ENCODE measurements around the gene GLT1D1. TPM values are rescaled to one million over a fixed set of nuclear protein-coding genes. Genes with fewer than 3 reads are reported as not detected.

GLT1D1 gene
- total RNA-seq, 2 experiments from 2014 or later = 0.32 to 0.49 TPM

DNA sequence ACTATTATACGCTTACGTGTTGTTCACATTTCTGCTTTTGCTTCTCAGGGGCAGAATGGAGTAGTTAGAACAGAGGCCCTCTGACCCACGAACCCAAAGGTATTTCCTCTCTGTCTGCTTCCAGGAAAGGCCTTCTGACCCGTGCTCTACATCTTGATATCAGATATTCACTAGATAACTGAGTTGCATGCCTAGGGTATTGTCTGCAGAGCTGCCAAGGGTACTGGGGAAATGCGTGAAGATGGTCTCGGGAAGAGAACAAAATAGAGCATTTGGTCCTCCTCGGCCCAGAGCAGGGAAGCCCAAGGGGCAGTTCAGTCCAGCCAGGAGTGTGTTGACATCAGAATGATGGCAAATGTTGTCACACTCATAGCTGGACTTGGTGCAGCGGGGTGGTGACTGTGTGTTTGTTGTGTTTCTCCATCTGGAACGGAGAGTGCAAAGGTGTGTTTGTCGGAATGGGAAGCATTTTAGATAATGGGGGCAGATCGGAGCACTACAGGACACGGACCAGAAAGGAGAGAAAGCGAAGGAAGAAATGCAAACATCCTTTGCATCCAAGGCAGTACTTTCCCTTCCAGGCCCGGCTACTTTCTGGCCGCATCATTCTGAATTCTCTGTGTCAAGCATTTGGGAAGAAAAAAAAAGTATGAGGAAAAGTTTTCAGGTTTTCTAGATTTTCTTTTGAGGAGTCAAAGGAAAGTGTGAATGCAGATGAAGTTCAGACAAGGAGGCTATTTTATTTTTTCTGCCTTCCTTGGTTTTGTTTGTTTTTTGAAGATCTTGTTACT lies 8.1 kb downstream of the GLT1D1 start:
- no peak overlapping the region for H3K4me3 Mint-ChIP-seq
- H3K9me3 Mint-ChIP-seq = no peaks in the 10 kb centered on the region
- CTCF ChIA-PET = no interaction called here
- POLR2A ChIA-PET = interaction anchor here (0.7 to 1.2 kb wide), 2 partner anchors 65 to 180 kb away, joined by 3 read pairs; no protein-coding TSS in a partner anchor
- H3K4me1 Mint-ChIP-seq (ENCODE audit: low read depth) = no peaks in the 10 kb centered on the region
- TF ChIP-seq, protein P1, sequence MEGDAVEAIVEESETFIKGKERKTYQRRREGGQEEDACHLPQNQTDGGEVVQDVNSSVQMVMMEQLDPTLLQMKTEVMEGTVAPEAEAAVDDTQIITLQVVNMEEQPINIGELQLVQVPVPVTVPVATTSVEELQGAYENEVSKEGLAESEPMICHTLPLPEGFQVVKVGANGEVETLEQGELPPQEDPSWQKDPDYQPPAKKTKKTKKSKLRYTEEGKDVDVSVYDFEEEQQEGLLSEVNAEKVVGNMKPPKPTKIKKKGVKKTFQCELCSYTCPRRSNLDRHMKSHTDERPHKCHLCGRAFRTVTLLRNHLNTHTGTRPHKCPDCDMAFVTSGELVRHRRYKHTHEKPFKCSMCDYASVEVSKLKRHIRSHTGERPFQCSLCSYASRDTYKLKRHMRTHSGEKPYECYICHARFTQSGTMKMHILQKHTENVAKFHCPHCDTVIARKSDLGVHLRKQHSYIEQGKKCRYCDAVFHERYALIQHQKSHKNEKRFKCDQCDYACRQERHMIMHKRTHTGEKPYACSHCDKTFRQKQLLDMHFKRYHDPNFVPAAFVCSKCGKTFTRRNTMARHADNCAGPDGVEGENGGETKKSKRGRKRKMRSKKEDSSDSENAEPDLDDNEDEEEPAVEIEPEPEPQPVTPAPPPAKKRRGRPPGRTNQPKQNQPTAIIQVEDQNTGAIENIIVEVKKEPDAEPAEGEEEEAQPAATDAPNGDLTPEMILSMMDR (IDR thresholded peaks at IDR 0.05) = no peak
- intact Hi-C loops (cut with micrococcal nuclease) = no loop called here
- DNase-seq (no peak), ATAC-seq (no peak)
- no peaks in the 10 kb centered on the region for H3K36me3 Mint-ChIP-seq (ENCODE audit: low read depth)
- H3K27me3 Mint-ChIP-seq = peaks cover 3% of the 10 kb centered on the region
- H3K27ac Mint-ChIP-seq = no peak overlapping the region

DNA sequence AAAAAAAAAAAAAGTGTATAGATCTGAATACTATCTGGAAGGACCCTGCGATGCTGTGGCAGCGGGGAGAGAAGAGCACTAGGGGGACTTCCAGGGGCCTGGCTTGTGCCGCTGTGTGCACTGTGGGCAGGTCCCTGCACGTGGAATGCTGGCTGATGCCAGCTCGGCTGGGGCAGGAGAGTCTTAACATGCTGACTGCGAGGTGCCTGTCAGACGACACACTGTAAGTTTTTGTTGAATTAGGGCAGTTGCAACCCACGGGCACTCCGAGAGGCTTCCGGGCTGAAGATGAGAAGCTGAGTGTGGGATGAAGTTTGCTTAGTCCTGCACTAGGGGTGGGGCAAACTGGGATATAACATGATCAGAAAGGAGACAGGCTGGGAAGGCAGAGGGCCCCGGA lies 10.7 kb downstream of the GLT1D1 start:
- H3K4me1 Mint-ChIP-seq (ENCODE audit: low read depth) = no peaks in the 10 kb centered on the region
- TF ChIP-seq, protein P1 (IDR thresholded peaks at IDR 0.05) = no peak
- POLR2A ChIA-PET = no interaction called here

DNA sequence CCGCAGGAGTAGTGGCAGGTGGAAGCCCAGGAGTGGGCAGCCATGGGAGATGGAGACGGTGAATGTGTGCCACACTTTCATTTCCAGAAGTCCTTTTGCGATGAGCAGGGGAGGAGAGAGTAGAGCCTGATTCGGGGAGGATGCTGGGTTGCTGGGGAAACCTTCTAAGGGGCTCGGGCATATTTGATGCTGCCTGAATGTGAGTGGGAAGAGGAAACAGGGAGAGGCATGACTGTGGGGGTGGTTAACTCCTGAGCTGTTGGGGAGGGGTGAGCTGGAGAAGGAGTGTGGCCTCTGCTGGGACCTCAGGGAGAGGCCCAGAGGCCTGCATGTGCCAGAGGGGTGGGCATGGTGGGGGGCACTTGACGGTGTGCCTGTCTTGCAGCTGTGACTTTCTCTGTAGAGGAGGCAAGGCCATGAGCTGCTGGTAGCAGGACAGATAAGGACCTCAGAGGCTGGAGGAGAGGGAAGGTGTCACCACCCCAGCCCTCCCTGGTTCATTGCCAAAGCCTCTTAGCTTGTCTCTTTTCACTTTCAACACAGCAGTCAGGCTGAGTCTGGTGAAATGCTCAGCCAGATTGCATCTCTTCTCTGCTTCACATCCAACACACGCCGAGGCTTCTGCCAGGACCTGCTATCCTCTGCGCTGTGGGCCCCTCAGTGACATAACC lies 11.4 kb downstream of the GLT1D1 start:
- H3K27me3 Mint-ChIP-seq = no peaks in the 10 kb centered on the region
- no peaks in the 10 kb centered on the region for H3K4me1 Mint-ChIP-seq (ENCODE audit: low read depth)
- ChIA-PET CTCF (interaction anchor here (1.2 kb wide), 1 partner anchor 111 kb away, joined by 3 read pairs; no protein-coding TSS in a partner anchor), POLR2A (no interaction called here)
- DNase-seq (no peak), ATAC-seq (no peak)
- no peak overlapping the region for H3K27ac Mint-ChIP-seq
- H3K4me3 Mint-ChIP-seq = no peak overlapping the region
- intact Hi-C loops (cut with micrococcal nuclease) = no loop called here
- no peaks in the 10 kb centered on the region for H3K36me3 Mint-ChIP-seq (ENCODE audit: low read depth)
- H3K9me3 Mint-ChIP-seq = no peaks in the 10 kb centered on the region
- TF ChIP-seq, protein P1 (IDR thresholded peaks at IDR 0.05) = no peak

More for the DNA sequence above, 10.7 kb downstream of the GLT1D1 start:
- CTCF ChIA-PET = interaction anchor here (1.2 kb wide), 1 partner anchor 111 kb away, joined by 3 read pairs; no protein-coding TSS in a partner anchor
- intact Hi-C loops (cut with micrococcal nuclease) = no loop called here
- H3K27ac Mint-ChIP-seq = no peak overlapping the region
- no peak for DNase-seq
- ATAC-seq = no peak
- no peak overlapping the region for H3K4me3 Mint-ChIP-seq
- no peaks in the 10 kb centered on the region for H3K27me3 Mint-ChIP-seq
- H3K9me3 Mint-ChIP-seq = no peaks in the 10 kb centered on the region
- H3K36me3 Mint-ChIP-seq (ENCODE audit: low read depth) = no peaks in the 10 kb centered on the region

DNA sequence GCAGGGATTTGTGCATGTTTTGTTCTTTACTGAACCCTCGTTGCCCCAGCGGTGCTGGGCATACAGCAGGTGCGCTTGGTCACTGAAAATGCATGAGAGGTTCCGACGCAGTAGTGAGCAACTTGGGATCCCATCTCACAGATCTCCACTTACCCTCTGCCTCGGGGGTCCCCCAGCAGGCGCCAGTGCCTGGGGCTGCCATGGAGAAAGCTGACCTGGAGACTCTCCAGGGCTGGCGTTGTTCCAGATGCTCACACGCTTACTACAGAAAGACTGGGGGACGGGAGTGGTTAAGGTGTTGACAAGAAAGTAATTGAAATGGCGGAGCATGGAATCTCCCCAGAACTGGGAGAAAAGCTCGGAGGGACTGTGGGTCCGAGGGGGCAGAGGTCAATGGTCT lies 14.2 kb downstream of the GLT1D1 start:
- intact Hi-C loops (cut with micrococcal nuclease) = no loop called here
- no peak for DNase-seq
- no peak overlapping the region for H3K4me3 Mint-ChIP-seq
- POLR2A ChIA-PET = no interaction called here
- no peaks in the 10 kb centered on the region for H3K9me3 Mint-ChIP-seq
- H3K27ac Mint-ChIP-seq = no peak overlapping the region
- no peaks in the 10 kb centered on the region for H3K4me1 Mint-ChIP-seq (ENCODE audit: low read depth)
- CTCF ChIA-PET = no interaction called here
- H3K27me3 Mint-ChIP-seq = no peaks in the 10 kb centered on the region
- H3K36me3 Mint-ChIP-seq (ENCODE audit: low read depth) = no peaks in the 10 kb centered on the region
- TF ChIP-seq, protein P1 (IDR thresholded peaks at IDR 0.05) = no peak
- no peak for ATAC-seq

DNA sequence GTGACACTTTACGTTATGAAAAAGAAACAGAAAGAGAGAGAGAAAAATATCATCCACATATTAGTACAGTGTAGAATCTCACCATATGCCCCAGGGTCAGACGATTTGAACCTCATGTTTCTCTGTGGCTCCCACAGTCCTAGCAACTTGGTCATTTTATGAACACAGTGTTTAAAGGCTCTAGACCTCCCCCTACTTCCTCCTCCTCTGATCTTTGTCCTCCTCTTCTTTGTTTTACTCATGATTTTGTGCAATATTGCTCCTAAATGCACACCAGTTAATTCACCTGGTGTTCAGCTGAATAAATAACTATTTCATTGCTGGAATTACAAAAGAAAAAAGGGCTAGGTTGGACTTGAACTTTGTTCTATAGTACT lies 18.2 kb downstream of the GLT1D1 start:
- ChIA-PET CTCF (no interaction called here), POLR2A (no interaction called here)
- Mint-ChIP-seq H3K9me3 (peaks cover 2% of the 10 kb centered on the region), H3K4me1 (ENCODE audit: low read depth) (no peaks in the 10 kb centered on the region), H3K4me3 (no peak overlapping the region), H3K27me3 (peaks cover 2% of the 10 kb centered on the region), H3K36me3 (ENCODE audit: low read depth) (no peaks in the 10 kb centered on the region), H3K27ac (no peak overlapping the region)
- no peak for DNase-seq
- TF ChIP-seq, protein P1 (IDR thresholded peaks at IDR 0.05) = no peak
- no peak for ATAC-seq
- intact Hi-C loops (cut with micrococcal nuclease) = no loop called here
